Stimulated activated CD4-positive, alpha-beta T cell treated with anti-CD3 and anti-CD28 coated beads, Interleukin-4, amount 100 ng/mL, for 24 hours (primary cell): ENCODE results near the gene KDM5A.
"Not testable (repeated sequence)": the region's sequence is repeated elsewhere in the genome, so short reads cannot be mapped to it uniquely, and the experiment has no call there.

Source experiments
- DNase-seq: peaks from one replicate; pipeline ENCODE4 v3.0.0-alpha.2; 2020

KDM5A gene

GRCh38 chr12:332581-333205 lies 56.4 kb downstream of the KDM5A start:
- no peak for DNase-seq

- DNase-seq = no peak
Observed at GRCh38 chr12:331287-331686, 57.8 kb downstream of the KDM5A start.

DNA sequence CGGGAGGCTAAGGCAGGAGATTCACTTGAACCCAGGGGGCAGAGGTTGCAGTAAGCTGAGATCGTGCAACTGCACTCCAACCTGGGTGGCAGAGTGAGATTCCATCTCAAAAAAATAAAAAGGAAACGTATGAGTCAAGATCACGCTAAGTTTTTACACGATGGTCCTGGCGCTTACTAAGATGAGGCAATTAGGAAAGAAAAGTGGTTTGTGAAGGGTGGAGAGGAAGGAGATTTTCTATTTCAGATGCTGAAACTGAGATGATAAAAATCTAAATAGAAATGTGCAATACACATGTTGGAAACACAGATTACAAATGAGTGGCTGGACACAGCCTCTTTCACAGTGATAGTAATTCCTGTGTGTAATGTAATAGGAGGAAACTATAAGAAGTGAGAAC lies 63.2 kb downstream of the KDM5A start:
- DNase-seq = no peak

DNA sequence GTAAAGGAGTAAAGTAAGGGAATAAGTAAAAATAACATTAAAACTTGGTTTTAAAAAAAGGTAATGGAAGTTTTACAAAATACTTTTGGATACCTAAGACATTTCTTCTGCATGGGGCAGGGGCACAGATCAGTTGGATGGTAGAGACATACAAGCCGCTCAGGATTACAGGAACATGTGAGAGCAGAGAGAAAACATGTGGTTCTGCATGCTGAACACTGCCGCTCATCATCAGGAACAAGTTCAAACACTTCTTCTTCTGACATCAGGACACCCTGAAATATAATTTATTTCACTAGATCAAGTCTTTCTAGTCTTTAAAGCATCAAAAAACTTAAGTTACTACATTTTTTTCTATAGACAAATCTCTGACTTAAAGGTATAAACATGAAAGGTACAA lies 65.6 kb downstream of the KDM5A start:
- no peak for DNase-seq

- DNase-seq = no peak
Observed at GRCh38 chr12:321606-322326, 67.4 kb downstream of the KDM5A start.

GRCh38 chr12:318759-319515 lies 70.2 kb downstream of the KDM5A start:
- no peak for DNase-seq

- no peak for DNase-seq
Observed at GRCh38 chr12:308511-308910, 80.6 kb downstream of the KDM5A start.

GRCh38 chr12:307406-307805 lies 81.7 kb downstream of the KDM5A start:
- DNase-seq = no peak

DNA sequence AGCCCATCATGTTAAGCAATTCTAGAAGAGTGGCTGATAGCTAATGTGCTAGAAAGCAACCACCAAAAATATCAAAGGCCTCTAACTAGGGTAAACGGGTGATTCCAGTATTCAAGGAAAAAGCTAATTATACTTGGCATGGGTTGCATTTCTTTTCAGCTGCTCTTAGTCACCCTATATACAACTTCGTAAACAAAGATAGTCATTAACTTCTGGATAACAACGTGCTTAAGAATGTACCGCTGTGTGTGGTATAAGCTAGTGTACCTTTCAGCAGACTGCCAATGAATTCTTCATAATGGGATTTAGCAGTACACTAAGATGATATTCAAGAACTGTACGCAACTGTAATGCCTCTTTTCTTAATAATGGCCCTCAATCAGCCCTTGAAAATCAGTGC lies 84.3 kb downstream of the KDM5A start:
- no peak for DNase-seq

GRCh38 chr12:302766-303165 lies 86.4 kb downstream of the KDM5A start:
- DNase-seq = not testable (repeated sequence)

- not testable (repeated sequence) for DNase-seq
Observed at GRCh38 chr12:300166-300565, 89.0 kb downstream of the KDM5A start.

- not testable (repeated sequence) for DNase-seq
Observed at GRCh38 chr12:299511-299910, 89.6 kb downstream of the KDM5A start.

GRCh38 chr12:298059-298458 lies 91.1 kb downstream of the KDM5A start:
- not testable (repeated sequence) for DNase-seq

DNA sequence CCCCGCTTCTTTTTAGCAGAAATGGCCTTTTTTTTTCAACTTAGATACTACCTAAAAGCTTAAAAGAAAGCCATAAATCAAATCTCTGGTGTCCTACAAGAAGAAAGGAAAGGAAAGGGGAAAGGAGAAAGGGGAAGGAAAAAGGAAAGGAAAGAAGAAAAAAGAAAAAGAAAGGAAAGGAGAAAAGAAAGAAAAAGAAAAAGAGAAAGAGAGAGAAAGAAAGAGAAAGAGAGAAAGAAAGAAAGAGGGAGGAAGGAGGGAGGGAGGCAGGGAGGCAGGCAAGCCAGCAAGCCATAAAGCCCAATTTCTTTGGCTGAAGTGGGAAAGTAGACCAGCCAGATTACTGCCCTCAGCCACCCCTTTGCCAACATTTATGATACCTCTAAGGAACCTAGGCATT lies 94.0 kb downstream of the KDM5A start:
- DNase-seq = no peak

GRCh38 chr12:293199-293598 lies 95.9 kb downstream of the KDM5A start:
- DNase-seq = no peak

DNA sequence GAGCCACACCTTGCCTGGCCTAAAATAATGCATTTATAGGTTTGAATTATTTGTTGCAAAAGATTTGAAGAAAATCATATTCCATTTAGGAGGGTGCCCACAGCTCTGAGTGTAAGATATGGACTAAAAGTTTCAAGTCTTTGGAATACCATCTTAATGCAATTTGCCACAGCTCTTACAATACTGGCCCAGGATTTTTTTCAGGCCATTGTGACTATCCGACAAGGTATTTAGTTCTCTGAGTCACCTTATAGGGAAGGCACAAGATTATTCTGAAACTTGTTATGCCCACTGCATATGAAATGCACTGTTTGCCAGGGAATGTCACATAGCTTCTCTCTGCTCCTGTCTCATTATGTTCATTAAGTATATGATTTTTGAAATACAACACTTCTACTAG lies 96.9 kb downstream of the KDM5A start:
- DNase-seq = no peak

- DNase-seq = no peak
Observed at GRCh38 chr12:291153-291723, 97.9 kb downstream of the KDM5A start.

DNA sequence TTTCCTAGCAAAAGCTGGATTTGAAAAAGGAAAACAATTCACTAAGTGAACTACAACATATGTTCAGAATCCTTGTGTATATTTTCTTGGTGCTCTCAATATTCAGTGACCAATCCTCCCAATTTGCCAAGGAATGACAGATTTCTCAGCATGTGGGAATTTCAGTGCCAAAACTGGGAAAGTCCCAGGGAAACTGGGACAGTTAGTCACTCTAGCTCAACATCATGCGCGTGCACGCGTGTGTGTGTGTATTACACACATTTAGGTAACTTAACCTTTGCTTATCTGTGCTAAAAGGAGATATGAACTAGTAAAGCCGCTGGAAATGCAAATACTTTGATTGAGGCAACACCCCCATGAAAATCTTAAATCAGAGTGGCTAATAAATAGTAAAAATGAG lies 100.4 kb downstream of the KDM5A start:
- DNase-seq = no peak

DNA sequence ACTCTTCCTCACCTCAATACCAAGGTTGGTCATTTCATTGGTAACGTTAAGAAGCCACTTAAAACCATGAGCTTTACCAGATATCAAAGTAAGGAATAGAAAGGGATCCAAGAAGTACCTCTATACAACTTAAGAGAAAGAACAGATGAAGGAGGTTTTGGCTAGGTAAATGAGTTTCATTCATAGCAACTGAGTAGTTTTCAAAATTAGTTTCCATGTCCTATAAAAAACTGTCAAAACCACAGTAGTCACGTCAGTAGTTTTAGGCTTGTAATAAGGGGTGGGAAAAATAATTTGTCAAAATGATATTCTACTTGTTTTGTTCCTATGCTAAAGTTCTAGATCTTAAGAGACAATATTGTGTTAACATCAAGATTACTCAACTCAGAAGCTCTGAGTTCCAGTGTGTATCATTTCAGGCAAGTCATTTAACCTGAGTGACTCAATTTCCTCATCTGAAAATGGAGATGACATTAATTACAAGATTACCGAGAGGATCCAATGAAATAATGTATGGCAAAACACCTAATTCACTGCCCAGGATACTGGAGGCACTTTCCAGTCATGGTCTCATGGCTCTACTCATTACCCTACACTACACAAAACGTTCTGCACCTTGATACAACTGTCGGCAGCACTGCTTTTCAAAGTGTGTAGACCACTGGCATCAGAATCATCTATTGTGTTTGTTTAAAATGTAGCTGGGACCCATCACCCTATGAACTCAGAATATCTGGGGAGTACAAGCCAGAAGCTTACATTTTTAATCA lies 102.4 kb downstream of the KDM5A start:
- no peak for DNase-seq

GRCh38 chr12:278046-278445 lies 111.1 kb downstream of the KDM5A start:
- DNase-seq = no peak

GRCh38 chr12:275812-276211 lies 113.3 kb downstream of the KDM5A start:
- DNase-seq = no peak

DNA sequence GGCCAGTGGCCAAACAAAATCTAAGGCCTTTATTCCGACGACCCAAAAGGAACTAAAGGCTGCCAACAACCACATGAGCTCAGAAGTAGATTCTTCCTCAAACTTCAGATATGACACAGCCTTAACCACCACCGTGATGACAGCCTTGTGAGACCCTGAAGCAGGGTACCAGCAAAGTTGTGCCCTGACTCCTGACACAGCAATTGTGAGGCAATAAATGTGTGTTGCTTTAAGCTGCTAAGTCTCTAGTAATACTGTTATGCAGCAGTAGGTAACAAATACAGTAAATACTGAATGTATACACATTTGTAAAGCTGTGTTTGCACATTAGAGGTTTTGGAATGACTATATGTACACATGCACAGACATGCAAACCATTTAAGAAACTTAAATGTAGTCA lies 115.7 kb downstream of the KDM5A start:
- DNase-seq = no peak

DNA sequence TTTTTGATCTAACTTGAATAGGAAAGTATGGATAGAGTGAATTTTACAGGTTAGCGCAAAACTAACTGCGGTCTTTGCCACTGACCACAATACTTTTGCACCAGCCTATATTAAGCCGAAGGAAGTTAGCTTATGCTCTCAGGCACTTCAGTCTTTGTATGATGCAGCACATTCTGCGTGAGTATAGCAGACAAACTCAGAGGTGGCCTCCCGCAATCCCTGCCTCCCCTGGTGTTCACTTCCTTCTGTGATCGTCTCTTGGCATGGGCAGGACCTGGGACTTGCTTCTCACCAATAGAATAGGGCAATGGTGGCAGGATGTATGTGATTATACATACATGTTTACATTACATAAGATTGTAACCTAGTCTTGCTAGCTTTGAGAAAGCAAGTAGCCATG lies 116.2 kb downstream of the KDM5A start:
- DNase-seq = no peak
